H1 (cell line): ENCODE data around the gene TMEM156. TPM values are rescaled to one million over a fixed set of nuclear protein-coding genes. Genes with fewer than 3 reads are reported as not detected.

ENCODE experiments used
- CTCF ChIA-PET: fragments of 300-600 bp; sonication (Branson Sonifier 250); formaldehyde crosslinking; loops from one replicate; lab custom pipeline; 2021; ENCODE audit not compliant: partially characterized antibody; lab: Charles Lee
- POLR2A ChIA-PET: fragments of 300-600 bp; sonication (Branson Sonifier 250); formaldehyde crosslinking; loops from one replicate; lab custom pipeline; 2021; ENCODE audit warnings: inconsistent platforms; ENCODE audit not compliant: partially characterized antibody; lab: Charles Lee
- DNase-seq, 2 experiments: peaks; one replicate each; pipeline versions ENCODE4 v3.0.0 to v3.0.0-alpha.2; 2010 to 2022; ENCODE audit warnings: low spot score in 2 of 2, low read depth in 1 of 2, mixed read lengths in 1 of 2
- FAIRE-seq: peaks from 2 replicates; lab custom pipeline; 2011; peaks lifted over from hg19 to GRCh38; lab: Jason Lieb, UNC
- H2AFZ ChIP-seq: 2 replicates; pipeline ENCODE4 v1.8.1; 2012; ENCODE audit warnings: low read length, inconsistent platforms
- H2AK5ac ChIP-seq: 2 replicates; pipeline ENCODE4 v1.6.1; 2013; ENCODE audit warnings: low read depth, low read length
- H2BK120ac ChIP-seq: replicated peaks from 2 replicates; pipeline ENCODE3; 2013; ENCODE audit warnings: low read depth, low read length, inconsistent platforms
- H2BK12ac ChIP-seq: 2 replicates; pipeline ENCODE4 v1.6.1; 2013; ENCODE audit warnings: low read depth, low read length
- H2BK15ac ChIP-seq: 2 replicates; pipeline ENCODE4 v1.6.1; 2013; ENCODE audit warnings: low read length
- H2BK20ac ChIP-seq: 2 replicates; pipeline ENCODE4 v1.6.1; 2013; ENCODE audit warnings: low read length
- H2BK5ac ChIP-seq: 2 replicates; pipeline ENCODE4 v1.6.1; 2013; ENCODE audit warnings: low read depth, low read length
- H3K14ac ChIP-seq: 2 replicates; pipeline ENCODE4 v1.6.1; 2013; ENCODE audit warnings: inconsistent platforms; ENCODE audit not compliant: insufficient read length
- H3K18ac ChIP-seq: 2 replicates; pipeline ENCODE4 v1.6.1; 2013; ENCODE audit warnings: low read length; ENCODE audit errors: extremely low read depth
- H3K23ac ChIP-seq: 2 replicates; pipeline ENCODE4 v1.6.1; 2013; ENCODE audit warnings: inconsistent platforms; ENCODE audit not compliant: insufficient read length
- H3K23me2 ChIP-seq: 2 replicates; pipeline ENCODE4 v1.6.1; 2013; ENCODE audit warnings: low read depth, low read length
- H3K27ac ChIP-seq: 2 replicates; pipeline ENCODE4 v1.6.1; 2011; ENCODE audit warnings: low read depth, low read length, inconsistent platforms
- H3K27me3 ChIP-seq, 4 experiments: replicated peaks in 1 of 4; 1 replicate in 1 of 4; 2 replicates in 3 of 4; pipeline versions ENCODE4 v1.6.1 to v1.8.1; 2011 to 2013; ENCODE audit warnings: low read length in 3 of 4, mild to moderate bottlenecking in 3 of 4, inconsistent platforms in 2 of 4, mixed read lengths in 2 of 4, moderate library complexity in 1 of 4; ENCODE audit not compliant: control insufficient read depth in 3 of 4, insufficient read depth in 3 of 4; ENCODE audit errors: extremely low read depth in 1 of 4
- H3K36me3 ChIP-seq, 4 experiments: 2 replicates each; pipeline versions ENCODE4 v1.6.1 to v1.8.1; 2011 to 2013; ENCODE audit warnings: mild to moderate bottlenecking in 4 of 4, low read length in 3 of 4, moderate library complexity in 2 of 4, control low read depth in 1 of 4, inconsistent platforms in 1 of 4; ENCODE audit not compliant: insufficient read depth in 4 of 4, control insufficient read depth in 2 of 4
- H3K4ac ChIP-seq: replicated peaks from 2 replicates; pipeline ENCODE3; 2013; ENCODE audit warnings: low read length, low read depth, mixed read lengths, inconsistent platforms; ENCODE audit not compliant: insufficient read length
- H3K4me1 ChIP-seq, 4 experiments: replicated peaks in 1 of 4; 1 replicate in 1 of 4; 2 replicates in 3 of 4; pipeline versions ENCODE4 v1.6.1 to v1.8.1; 2011 to 2013; ENCODE audit warnings: low read length in 3 of 4, inconsistent platforms in 2 of 4, mixed read lengths in 1 of 4; ENCODE audit not compliant: insufficient read depth in 4 of 4, control insufficient read depth in 3 of 4
- H3K4me2 ChIP-seq, 2 experiments: 2 replicates each; pipeline versions ENCODE4 v1.6.1 to v1.8.1; 2011 to 2013; ENCODE audit warnings: low read depth in 2 of 2, low read length in 2 of 2, control low read depth in 1 of 2, inconsistent platforms in 1 of 2, mild to moderate bottlenecking in 1 of 2; ENCODE audit not compliant: insufficient read depth in 1 of 2
- H3K4me3 ChIP-seq, 4 experiments: fragments of 200-600, 300-600 bp in 1 of 4; sonication (generic), shearing (Covaris generic), sonication (Bioruptor Twin) in 1 of 4; 2 replicates each; pipeline versions ENCODE4 v1.5.1 to v1.8.1; 2011 to 2016; ENCODE audit warnings: low read length in 4 of 4, low read depth in 3 of 4, control low read depth in 2 of 4, inconsistent platforms in 2 of 4, mild to moderate bottlenecking in 2 of 4, mixed read lengths in 1 of 4, moderate library complexity in 1 of 4; ENCODE audit not compliant: insufficient read depth in 2 of 4; ENCODE audit errors: extremely low read depth in 1 of 4
- H3K56ac ChIP-seq: replicated peaks from 2 replicates; pipeline ENCODE3; 2013; ENCODE audit warnings: low read depth, mild to moderate bottlenecking, mixed read lengths, low read length, inconsistent platforms; ENCODE audit not compliant: insufficient read length
- H3K79me1 ChIP-seq: 2 replicates; pipeline ENCODE4 v1.6.1; 2013; ENCODE audit warnings: low read depth, low read length, control low read depth
- H3K79me2 ChIP-seq, 2 experiments: 2 replicates each; pipeline versions ENCODE4 v1.6.1 to v1.8.1; 2012 to 2013; ENCODE audit warnings: low read length in 2 of 2, mild to moderate bottlenecking in 2 of 2, inconsistent platforms in 1 of 2; ENCODE audit not compliant: insufficient read depth in 2 of 2, control insufficient read depth in 1 of 2
- H3K9ac ChIP-seq, 4 experiments: replicated peaks in 1 of 4; 1 replicate in 1 of 4; 2 replicates in 3 of 4; pipeline versions ENCODE4 v1.6.1 to v1.8.1; 2011 to 2013; ENCODE audit warnings: low read depth in 3 of 4, low read length in 3 of 4, control low read depth in 2 of 4, mild to moderate bottlenecking in 2 of 4, moderate library complexity in 2 of 4, inconsistent platforms in 1 of 4; ENCODE audit errors: extremely low read depth in 1 of 4
- H3K9me3 ChIP-seq, 2 experiments: 2 replicates each; pipeline versions ENCODE4 v1.6.1 to v1.8.1; 2012 to 2013; ENCODE audit warnings: mild to moderate bottlenecking in 2 of 2, moderate library complexity in 2 of 2, control low read depth in 1 of 2, inconsistent platforms in 1 of 2, low read depth in 1 of 2, low read length in 1 of 2, mixed read lengths in 1 of 2; ENCODE audit not compliant: insufficient read depth in 2 of 2
- H4K20me1 ChIP-seq, 2 experiments: replicated peaks in 1 of 2; 2 replicates each; pipeline versions ENCODE3 to v1.8.1; 2011 to 2013; ENCODE audit warnings: inconsistent platforms in 2 of 2, low read length in 2 of 2, mild to moderate bottlenecking in 1 of 2; ENCODE audit not compliant: insufficient read depth in 2 of 2, control insufficient read depth in 1 of 2
- H4K5ac ChIP-seq: 2 replicates; pipeline ENCODE4 v1.6.1; 2013; ENCODE audit warnings: low read length, low read depth, mixed read lengths, inconsistent platforms; ENCODE audit not compliant: insufficient read length
- H4K8ac ChIP-seq: 2 replicates; pipeline ENCODE4 v1.8.0; 2013; ENCODE audit warnings: mild to moderate bottlenecking, moderate library complexity, low read length, inconsistent platforms; ENCODE audit not compliant: insufficient read depth; ENCODE audit errors: extremely low read depth
- H4K91ac ChIP-seq: replicated peaks from 2 replicates; pipeline ENCODE3; 2013; ENCODE audit warnings: low read length, mixed read lengths, inconsistent platforms; ENCODE audit not compliant: insufficient read length
- CHD1 ChIP-seq: IDR thresholded peaks from 2 replicates; pipeline ENCODE4 v1.6.1; 2012; ENCODE audit warnings: low read depth, low read length, improper control_type of control experiment
- EGR1 ChIP-seq: IDR thresholded peaks from 2 replicates; pipeline ENCODE4 v1.6.1; 2011; ENCODE audit warnings: low read depth, low read length, borderline replicate concordance
- KDM5A ChIP-seq: fragments of 200-600 bp; IDR thresholded peaks from 2 replicates; pipeline ENCODE4 v1.7.1; 2012; ENCODE audit warnings: mild to moderate bottlenecking, low read length, inconsistent platforms, mixed read lengths
- RBBP5 ChIP-seq: IDR thresholded peaks from 2 replicates; pipeline ENCODE4 v1.7.1; 2012; ENCODE audit warnings: low read depth, mild to moderate bottlenecking, inconsistent platforms, low read length, moderate library complexity, borderline replicate concordance
- SIX5 ChIP-seq: IDR thresholded peaks from 2 replicates; pipeline ENCODE4 v1.6.1; 2011; ENCODE audit warnings: mild to moderate bottlenecking, low read depth, low read length
- WGBS, 2 experiments: shearing (Covaris generic) in 1 of 2; methylation state at CpG; one replicate each; pipeline versions ENCODE4 v1.1.6 to v1.1.7; 2013 to 2015; ENCODE audit warnings: low lambda C conversion rate in 2 of 2, mixed read lengths in 2 of 2, inconsistent platforms in 1 of 2, low coverage in 1 of 2, missing lambda C conversion rate in 1 of 2; ENCODE audit not compliant: insufficient replicate concordance in 2 of 2, insufficient coverage in 1 of 2, insufficient read length in 1 of 2; ENCODE audit errors: extremely low coverage in 1 of 2, missing lambda C conversion rate in 1 of 2; 5-methylcytosine and 5-hydroxymethylcytosine counted together
- polyA plus RNA-seq, 7 experiments: library from polyadenylated mRNA; depleted of rRNA in 3 of 7; stranded (reverse) in 5 of 7; unstranded in 2 of 7; fragments of >200 nt in 5 of 7; fragments of 200-250 nt in 2 of 7; gene quantifications; 1 replicate in 5 of 7; 2 replicates in 1 of 7; 4 replicates in 1 of 7; pipeline versions ENCODE4 v1.2.1 to v1.2.3, GENCODE V29; 2011 to 2013; ENCODE audit warnings: missing spikeins in 2 of 7, mixed read lengths in 2 of 7
- total RNA-seq: library from RNA; stranded (reverse); fragmentation: NEBNext Ultra II Directional; extraction: Animal tissue kit (Norgen Biotek cat#: 25700); gene quantifications from 2 replicates; pipeline ENCODE4 v1.2.1, GENCODE V29; 2021

Gene TMEM156
- total and polyA plus RNA-seq, 2 of the 8 experiments (the other 6 are each of a cell fraction or from before 2014, with no cell fraction given) = not detected

GRCh38 chr4:39036172-39036571, 4.0 kb upstream of the TMEM156 start:
- Histone ChIP-seq H3K9ac (no peak overlapping the region), H2AK5ac (no peak overlapping the region)
- no peak for FAIRE-seq

More at GRCh38 chr4:39036172-39036571, 4.0 kb upstream of the TMEM156 start:
- no peak overlapping the region for H2BK15ac ChIP-seq
- H3K23ac ChIP-seq = no peak overlapping the region
- H3K23me2 ChIP-seq = no peaks in the 10 kb centered on the region
- no peak overlapping the region for H3K4me2 ChIP-seq
- DNase-seq = no peak
- H2BK5ac ChIP-seq = no peak overlapping the region
- no peak overlapping the region for H3K14ac ChIP-seq
- no peak for TF ChIP-seq RBBP5
- no peak for TF ChIP-seq SIX5
- TF ChIP-seq KDM5A = no peak
- TF ChIP-seq CHD1 = no peak
- no peak for TF ChIP-seq EGR1
- no peak overlapping the region for H3K4ac ChIP-seq
- no peak overlapping the region for H2BK120ac ChIP-seq
- H3K4me3 ChIP-seq = no peak overlapping the region
- H3K4me1 ChIP-seq = no peaks in the 10 kb centered on the region; a peak in 1 of 7 replicates
- no peaks in the 10 kb centered on the region for H3K27me3 ChIP-seq
- H4K20me1 ChIP-seq = no peaks in the 10 kb centered on the region
- H3K79me1 ChIP-seq = no peaks in the 10 kb centered on the region
- H3K18ac ChIP-seq = no peak overlapping the region
- no peaks in the 10 kb centered on the region for H3K79me2 ChIP-seq
- POLR2A ChIA-PET = no interaction called here
- no peak overlapping the region for H2BK12ac ChIP-seq
- H3K9me3 ChIP-seq = no peaks in the 10 kb centered on the region
- no peak overlapping the region for H4K5ac ChIP-seq
- no peak overlapping the region for H3K56ac ChIP-seq
- CTCF ChIA-PET = interaction anchor here (2.7 kb wide), 1 partner anchor 10 kb away, joined by 7 read pairs; no protein-coding TSS in a partner anchor
- H2BK20ac ChIP-seq = no peak overlapping the region
- no peaks in the 10 kb centered on the region for H3K36me3 ChIP-seq
- WGBS, 2 experiments = 86% methylated on average over 7 of the region's 7 CpGs; no CpG with 5 or more reads in 1 of the 2 experiments
- no peak overlapping the region for H4K8ac ChIP-seq
- H3K27ac ChIP-seq = no peak overlapping the region
- H2AFZ ChIP-seq = no peak overlapping the region
- H4K91ac ChIP-seq = no peak overlapping the region
